LNCAP (cell line): ENCODE data around the gene KLK13.

Source experiments
- CTCF ChIP-seq: fragments of 450-650 bp; IDR thresholded peaks from 2 replicates; pipeline ENCODE4 v1.5.1; 2017; ENCODE audit warnings: mild to moderate bottlenecking

The KLK13 gene

GRCh38 chr19:51064534-51065220 lies at the start of gene KLK13:
KLK13 (minus strand) TSS chr19:51065092; CDS start chr19:51065067, 25 bp downstream.
- no peak for TF ChIP-seq CTCF

- TF ChIP-seq CTCF, result no peak
Measured at GRCh38 chr19:51114087-51114729, 49.3 kb upstream of the KLK13 start.

GRCh38 chr19:51111606-51112005 lies 46.7 kb upstream of the KLK13 start:
- no peak for TF ChIP-seq CTCF

GRCh38 chr19:51110666-51110971 lies 45.7 kb upstream of the KLK13 start:
- no peak for TF ChIP-seq CTCF

- no peak for TF ChIP-seq CTCF
Measured at GRCh38 chr19:51108805-51109146, 43.9 kb upstream of the KLK13 start.

GRCh38 chr19:51108066-51108804 lies 43.3 kb upstream of the KLK13 start, which contains the start of gene CTU1:
CTU1 (minus strand) TSS chr19:51108409; CDS start chr19:51104569, 3,840 bp downstream.
- TF ChIP-seq CTCF, result no peak

GRCh38 chr19:51107406-51108065 lies 42.6 kb upstream of the KLK13 start:
- no peak; the same call in 1 of the 2 replicates for TF ChIP-seq CTCF
